Activated CD4-positive, alpha-beta memory T cell treated with anti-CD3 and anti-CD28 coated beads, Interleukin-2, amount 10 ng/mL, durations not matched to agents 7 days and 5 days (primary cell): ENCODE data around the gene CLDND2. TPM values are rescaled to one million over a fixed set of nuclear protein-coding genes. Genes with fewer than 3 reads are reported as not detected.
"Not testable (repeated sequence)": the region's sequence is repeated elsewhere in the genome, so short reads cannot be mapped to it uniquely, and the experiment has no call there.

Experiments
- CTCF ChIA-PET: fragments of 350-600 bp; sonication (Branson Sonifier 250); formaldehyde crosslinking; loops from one replicate; lab custom pipeline; 2021; ENCODE audit warnings: antibody characterized with exemption, inconsistent platforms; lab: Charles Lee
- POLR2A ChIA-PET: fragments of 350-600 bp; sonication (Branson Sonifier 250); formaldehyde crosslinking; loops from one replicate; lab custom pipeline; 2021; ENCODE audit warnings: antibody characterized with exemption; lab: Charles Lee
- DNase-seq: peaks from one replicate; pipeline ENCODE4 v3.0.0-alpha.2; 2020
- H3K27ac Mint-ChIP-seq: one replicate; pipeline ENCODE4 v1.8.0; 2021; ENCODE audit warnings: mild to moderate bottlenecking, mixed read lengths
- H3K27me3 Mint-ChIP-seq: one replicate; pipeline ENCODE4 v1.8.0; 2021; ENCODE audit warnings: mixed read lengths
- H3K36me3 Mint-ChIP-seq: one replicate; pipeline ENCODE4 v1.8.0; 2021; ENCODE audit warnings: low read depth, mixed read lengths
- H3K4me1 Mint-ChIP-seq: one replicate; pipeline ENCODE4 v1.8.0; 2021; ENCODE audit warnings: mixed read lengths
- H3K4me3 Mint-ChIP-seq: one replicate; pipeline ENCODE4 v1.8.0; 2021; ENCODE audit warnings: mild to moderate bottlenecking, mixed read lengths
- H3K9me3 Mint-ChIP-seq: one replicate; pipeline ENCODE4 v1.8.0; 2021; ENCODE audit warnings: mixed read lengths
- total RNA-seq, 2 experiments: library from RNA; stranded (reverse); gene quantifications; one replicate each; pipeline ENCODE4 v1.2.3, GENCODE V29; 2021

CLDND2 gene
- total RNA-seq = 1 to 10 TPM; 6.4 to 8.2 TPM

- Mint-ChIP-seq H3K36me3 (peaks cover 41% of the 10 kb centered on the region), H3K9me3 (peaks cover 4% of the 10 kb centered on the region), H3K27ac (peak within 1 kb of the TSS; percentile 100), H3K4me3 (peak within 1 kb of the TSS; percentile 95), H3K27me3 (no peaks in the 10 kb centered on the region), H3K4me1 (peaks cover 78% of the 10 kb centered on the region)
- POLR2A ChIA-PET = interaction anchor here (0.8 to 8.4 kb wide), 10 partner anchors 7 to 41 kb away, joined by 3 to 207 read pairs (median 4); partner anchors contain the start of gene VSIG10L
- CTCF ChIA-PET = interaction anchor here (1.1 to 3.1 kb wide), 3 partner anchors 7 to 29 kb away, joined by 3 to 15 read pairs (median 10); no protein-coding TSS in a partner anchor
- DNase-seq = peak; percentile 20
Observed at GRCh38 chr19:51368366-51369282, at the start of gene CLDND2. Gene CLDND2, minus strand, starts transcription at chr19:51369003. Its CDS starts 426 bp downstream, at chr19:51368577.

- Mint-ChIP-seq H3K4me3 (no peak overlapping the region), H3K27me3 (peaks cover 20% of the 10 kb centered on the region), H3K36me3 (no peaks in the 10 kb centered on the region), H3K4me1 (peaks cover 12% of the 10 kb centered on the region), H3K9me3 (no peaks in the 10 kb centered on the region), H3K27ac (no peak overlapping the region)
- POLR2A ChIA-PET = interaction anchor here (1.1 to 2.9 kb wide), 3 partner anchors 23 to 67 kb away, joined by 4 to 20 read pairs (median 6); partner anchors contain the start of gene NKG7
- no peak for DNase-seq
- CTCF ChIA-PET = interaction anchor here (0.6 to 2.4 kb wide), 10 partner anchors 10 to 243 kb away, joined by 3 to 9 read pairs (median 4); no protein-coding TSS in a partner anchor
Observed at GRCh38 chr19:51417810-51418157, 49.0 kb upstream of the CLDND2 start.

- ChIA-PET POLR2A (interaction anchor here (1.1 to 2.9 kb wide), 3 partner anchors 23 to 66 kb away, joined by 4 to 20 read pairs (median 6); partner anchors contain the start of gene NKG7), CTCF (interaction anchor here (0.6 to 2.4 kb wide), 10 partner anchors 9 to 240 kb away, joined by 3 to 9 read pairs (median 4); no protein-coding TSS in a partner anchor)
- H3K36me3 Mint-ChIP-seq = no peaks in the 10 kb centered on the region
- no peak within 1 kb of the TSS for H3K27ac Mint-ChIP-seq
- H3K4me1 Mint-ChIP-seq = peaks cover 12% of the 10 kb centered on the region
- no peak within 1 kb of the TSS for H3K4me3 Mint-ChIP-seq
- no peaks in the 10 kb centered on the region for H3K9me3 Mint-ChIP-seq
- DNase-seq = peak; percentile 29
- peaks cover 20% of the 10 kb centered on the region for H3K27me3 Mint-ChIP-seq
Observed at GRCh38 chr19:51417107-51417809, 48.5 kb upstream of the CLDND2 start, which contains the start of gene SIGLEC10. Gene SIGLEC10, minus strand, starts transcription at chr19:51417642. Its CDS starts 61 bp downstream, at chr19:51417581.

GRCh38 chr19:51416422-51416821 lies 47.6 kb upstream of the CLDND2 start:
- not testable (repeated sequence) for H3K27ac Mint-ChIP-seq, H3K36me3 Mint-ChIP-seq, H3K4me1 Mint-ChIP-seq, H3K9me3 Mint-ChIP-seq, H3K4me3 Mint-ChIP-seq, DNase-seq
- POLR2A ChIA-PET = interaction anchor here (2.0 to 2.9 kb wide), 2 partner anchors 22 to 44 kb away, joined by 6 to 20 read pairs; partner anchors contain the start of gene NKG7
- H3K27me3 Mint-ChIP-seq = peaks cover 16% of the 10 kb centered on the region
- CTCF ChIA-PET = interaction anchor here (0.9 to 1.8 kb wide), 3 partner anchors 18 to 99 kb away, joined by 3 to 6 read pairs (median 3); no protein-coding TSS in a partner anchor

GRCh38 chr19:51415187-51415586 lies 46.4 kb upstream of the CLDND2 start:
- POLR2A ChIA-PET = no interaction called here

GRCh38 chr19:51410950-51411748 lies 42.3 kb upstream of the CLDND2 start:
- Mint-ChIP-seq H3K4me1 (peaks cover 8% of the 10 kb centered on the region), H3K4me3 (no peak overlapping the region), H3K9me3 (no peaks in the 10 kb centered on the region), H3K27ac (no peak overlapping the region), H3K27me3 (no peaks in the 10 kb centered on the region), H3K36me3 (no peaks in the 10 kb centered on the region)
- CTCF ChIA-PET = no interaction called here
- no peak for DNase-seq
- POLR2A ChIA-PET = no interaction called here

More at GRCh38 chr19:51415187-51415586, 46.4 kb upstream of the CLDND2 start:
- H3K27me3 Mint-ChIP-seq = peaks cover 11% of the 10 kb centered on the region
- no peak overlapping the region for H3K4me3 Mint-ChIP-seq
- H3K27ac Mint-ChIP-seq = no peak overlapping the region
- no peaks in the 10 kb centered on the region for H3K36me3 Mint-ChIP-seq
- no peaks in the 10 kb centered on the region for H3K9me3 Mint-ChIP-seq
- DNase-seq = no peak
- CTCF ChIA-PET = interaction anchor here (1.1 kb wide), 1 partner anchor 240 kb away, joined by 4 read pairs; no protein-coding TSS in a partner anchor
- peaks cover 9% of the 10 kb centered on the region for H3K4me1 Mint-ChIP-seq

- no peaks in the 10 kb centered on the region for H3K27me3 Mint-ChIP-seq
- no peak overlapping the region for H3K4me3 Mint-ChIP-seq
- H3K4me1 Mint-ChIP-seq = peaks cover 8% of the 10 kb centered on the region
- peaks cover 16% of the 10 kb centered on the region for H3K36me3 Mint-ChIP-seq
- ChIA-PET POLR2A (interaction anchor here (1.2 to 1.5 kb wide), 3 partner anchors 40 to 68 kb away, joined by 3 to 4 read pairs (median 4); no protein-coding TSS in a partner anchor), CTCF (interaction anchor here (0.6 to 2.3 kb wide), 18 partner anchors 8 to 250 kb away, joined by 3 to 15 read pairs (median 3); partner anchors contain the start of genes SIGLEC10 and VSIG10L)
- peaks cover 9% of the 10 kb centered on the region for H3K9me3 Mint-ChIP-seq
- peak; percentile 51 for DNase-seq
- no peak overlapping the region for H3K27ac Mint-ChIP-seq
Observed at GRCh38 chr19:51407511-51408131, 38.8 kb upstream of the CLDND2 start.

GRCh38 chr19:51402117-51402516 lies 33.3 kb upstream of the CLDND2 start:
- POLR2A ChIA-PET = no interaction called here
- Mint-ChIP-seq H3K9me3 (peaks cover 18% of the 10 kb centered on the region), H3K4me3 (no peak overlapping the region), H3K27me3 (no peaks in the 10 kb centered on the region), H3K27ac (no peak overlapping the region), H3K36me3 (peaks cover 29% of the 10 kb centered on the region), H3K4me1 (peaks cover 15% of the 10 kb centered on the region)
- DNase-seq = no peak
- CTCF ChIA-PET = interaction anchor here (1.8 kb wide), 1 partner anchor 39 kb away, joined by 4 read pairs; no protein-coding TSS in a partner anchor

GRCh38 chr19:51399936-51400335 lies 31.1 kb upstream of the CLDND2 start:
- H3K27ac Mint-ChIP-seq, DNase-seq, H3K4me3 Mint-ChIP-seq, POLR2A ChIA-PET, H3K27me3 Mint-ChIP-seq: not testable (repeated sequence)
- Mint-ChIP-seq H3K9me3 (peaks cover 18% of the 10 kb centered on the region), H3K36me3 (peaks cover 30% of the 10 kb centered on the region), H3K4me1 (peaks cover 31% of the 10 kb centered on the region)
- CTCF ChIA-PET = interaction anchor here (0.6 kb wide), 1 partner anchor 8 kb away, joined by 4 read pairs; no protein-coding TSS in a partner anchor

- H3K9me3 Mint-ChIP-seq = peaks cover 18% of the 10 kb centered on the region
- H3K36me3 Mint-ChIP-seq = peaks cover 32% of the 10 kb centered on the region
- CTCF ChIA-PET = interaction anchor here (0.6 to 3.2 kb wide), 7 partner anchors 8 to 42 kb away, joined by 3 to 11 read pairs (median 7); partner anchors contain the start of genes ETFB and SIGLEC10
- peaks cover 35% of the 10 kb centered on the region for H3K4me1 Mint-ChIP-seq
- no peak for DNase-seq
- no peak overlapping the region for H3K27ac Mint-ChIP-seq
- POLR2A ChIA-PET = interaction anchor here (7.8 kb wide), 1 partner anchor 28 kb away, joined by 207 read pairs; the partner anchor contains the start of genes CLDND2 and NKG7
- no peaks in the 10 kb centered on the region for H3K27me3 Mint-ChIP-seq
- no peak overlapping the region for H3K4me3 Mint-ChIP-seq
Observed at GRCh38 chr19:51399231-51399630, 30.4 kb upstream of the CLDND2 start.
